ENCODE results near the gene AP5S1.

The AP5S1 gene

DNA sequence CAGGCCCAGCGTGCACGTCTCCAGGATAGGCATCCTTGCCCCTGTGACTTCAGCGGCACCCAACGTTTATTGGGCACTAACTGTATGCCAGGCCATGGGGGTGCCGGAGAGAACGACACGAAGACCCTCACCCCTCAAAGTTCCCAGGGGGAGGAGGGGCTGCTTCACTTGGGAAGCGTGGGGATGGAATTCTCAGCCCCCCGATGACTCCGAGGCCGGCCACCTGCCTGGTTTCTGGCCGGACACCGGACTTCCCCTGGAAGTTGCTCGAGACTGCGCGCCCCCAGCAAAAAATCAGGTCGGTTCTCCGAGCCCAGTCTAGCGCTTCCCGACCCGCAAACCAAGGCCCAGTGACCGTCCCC, 26.0 kb downstream of the AP5S1 start:
- no peak for DNase-seq (ENCODE audit: low read depth)

DNA sequence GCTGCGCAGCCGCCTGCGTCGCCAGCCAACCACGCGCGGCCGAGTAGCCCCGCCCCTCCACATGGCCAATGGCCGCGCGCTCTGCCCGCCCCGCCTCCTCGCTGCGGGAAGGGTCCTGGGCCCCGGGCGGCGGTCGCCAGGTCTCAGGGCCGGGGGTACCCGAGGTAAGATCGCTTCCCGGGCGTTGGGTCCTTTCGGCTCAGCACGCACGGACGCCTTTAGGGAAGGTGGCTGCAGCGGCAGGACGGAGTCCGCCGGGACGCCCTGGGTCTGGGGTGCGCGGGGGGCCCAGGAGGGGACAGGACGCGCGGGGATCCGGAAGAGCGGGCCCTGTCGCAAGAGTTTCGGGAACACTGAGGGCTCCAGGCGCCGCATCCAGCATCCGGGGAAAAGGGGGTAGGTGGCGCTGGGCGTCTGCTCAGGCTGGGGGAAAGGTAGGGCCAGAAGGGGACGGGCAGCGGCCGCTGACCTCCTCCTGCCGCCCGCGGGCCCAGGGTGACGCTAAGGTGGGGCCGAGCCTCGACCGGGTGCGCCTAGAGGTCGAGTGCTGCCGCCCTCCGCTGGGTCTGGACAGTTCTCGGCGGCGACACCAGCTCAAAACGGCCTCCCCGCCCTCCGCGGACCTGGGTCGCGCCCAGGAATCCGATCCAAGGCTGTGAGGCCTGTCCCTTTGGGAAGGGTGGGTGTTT, 26.5 kb downstream of the AP5S1 start, which contains the start of gene MAVS:
Gene MAVS, plus strand, starts transcription at position 95 of the 689 bp plus-strand sequence. CDS start 7,791 bp downstream, outside the sequence.
- DNase-seq (ENCODE audit: low read depth) = peak; percentile 88

DNA sequence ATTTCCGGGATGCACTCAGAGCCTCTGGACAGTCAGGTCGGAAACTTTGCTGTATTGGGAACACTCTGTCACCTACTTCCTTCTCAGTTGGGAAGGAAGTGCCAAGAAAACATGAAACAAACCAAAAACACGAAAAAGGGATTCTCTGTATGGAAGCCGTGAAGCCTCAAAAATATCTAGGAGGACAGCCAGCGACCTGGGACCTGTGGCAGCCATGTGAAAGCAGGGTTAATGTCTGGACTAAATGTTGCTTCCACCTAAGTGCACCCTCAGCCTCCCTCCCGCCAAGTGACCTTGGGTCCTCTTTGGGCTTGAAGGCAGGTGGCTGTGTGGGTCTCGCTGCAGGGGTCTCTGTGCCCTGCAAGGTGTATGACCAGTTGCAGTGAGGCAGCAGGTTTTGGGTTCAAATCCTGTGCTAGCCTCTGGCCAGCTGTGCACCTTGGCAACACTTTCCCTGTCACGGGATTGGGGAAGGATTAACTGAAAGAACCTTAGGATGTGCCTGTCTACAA, 27.1 kb downstream of the AP5S1 start:
- DNase-seq (ENCODE audit: low read depth) = no peak

DNA sequence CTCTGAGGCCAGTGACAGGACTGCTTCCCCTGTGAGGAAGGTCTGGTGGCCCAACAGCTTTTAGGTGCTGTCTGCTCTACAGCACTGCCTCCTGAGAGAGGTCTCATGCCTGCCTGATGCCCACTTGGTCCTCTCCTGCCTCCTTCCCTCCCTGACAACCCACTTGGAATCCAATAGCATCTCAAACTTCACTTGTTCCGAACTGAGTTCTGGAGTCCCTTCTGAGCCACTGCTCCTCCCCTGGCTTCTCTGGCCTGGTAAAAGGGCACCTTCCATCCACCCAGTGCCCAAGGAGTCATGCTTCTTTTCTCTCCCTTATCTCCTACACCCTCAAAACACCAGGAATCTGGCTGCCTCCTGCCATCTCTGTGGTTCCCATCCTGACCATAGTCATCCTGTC, 28.2 kb downstream of the AP5S1 start:
- no peak for DNase-seq (ENCODE audit: low read depth)

DNA sequence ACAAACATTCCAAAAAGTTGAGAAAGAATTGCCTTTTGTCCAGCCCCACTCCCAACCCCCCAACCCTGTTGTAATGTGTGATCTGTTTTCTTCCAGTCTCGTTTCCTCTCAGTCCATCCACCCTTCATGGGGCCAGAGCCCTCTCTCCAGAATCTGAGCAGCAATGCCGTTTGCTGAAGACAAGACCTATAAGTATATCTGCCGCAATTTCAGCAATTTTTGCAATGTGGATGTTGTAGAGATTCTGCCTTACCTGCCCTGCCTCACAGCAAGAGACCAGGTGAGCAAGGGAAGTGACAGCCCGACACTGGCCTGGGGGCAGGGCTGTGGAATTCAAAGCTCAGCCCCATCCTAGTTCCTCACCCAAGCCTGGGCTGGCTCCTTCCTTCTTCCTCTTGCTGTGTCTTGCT, 34.1 kb downstream of the AP5S1 start:
- DNase-seq (ENCODE audit: low read depth) = no peak

DNA sequence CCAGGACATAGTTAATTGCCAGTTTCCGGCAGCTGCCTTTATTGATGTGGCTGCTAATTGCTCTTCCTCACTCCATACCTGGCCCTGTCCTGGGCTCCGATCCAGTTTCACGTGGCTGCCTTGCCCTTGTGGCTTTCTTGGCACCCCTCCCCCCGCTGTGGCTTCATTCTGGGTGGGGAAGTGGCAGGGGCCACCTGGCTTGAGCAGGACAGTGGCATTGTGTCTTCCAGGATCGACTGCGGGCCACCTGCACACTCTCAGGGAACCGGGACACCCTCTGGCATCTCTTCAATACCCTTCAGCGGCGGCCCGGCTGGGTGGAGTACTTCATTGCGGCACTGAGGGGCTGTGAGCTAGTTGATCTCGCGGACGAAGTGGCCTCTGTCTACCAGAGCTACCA, 37.1 kb downstream of the AP5S1 start:
- no peak for DNase-seq (ENCODE audit: low read depth)

DNA sequence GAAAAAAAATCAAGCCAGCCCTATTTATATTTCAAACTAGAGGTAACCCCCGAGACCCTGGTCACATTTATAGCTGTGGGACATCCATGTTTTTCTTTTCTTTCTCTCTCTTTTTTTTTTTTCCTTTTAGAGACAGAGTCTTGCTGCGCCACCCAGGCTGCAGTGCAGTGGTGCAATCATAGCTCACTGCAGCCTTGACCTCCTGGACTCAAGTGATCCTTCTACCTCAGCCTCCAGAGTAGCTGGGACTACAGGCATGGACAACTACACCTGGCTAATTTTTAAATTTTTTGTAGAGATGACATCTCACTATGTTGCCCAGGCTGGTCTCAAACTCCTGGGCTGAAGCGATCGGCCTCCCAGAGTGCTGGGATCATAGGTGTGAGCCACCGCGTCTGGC, 38.3 kb downstream of the AP5S1 start:
- DNase-seq (ENCODE audit: low read depth) = no peak

DNA sequence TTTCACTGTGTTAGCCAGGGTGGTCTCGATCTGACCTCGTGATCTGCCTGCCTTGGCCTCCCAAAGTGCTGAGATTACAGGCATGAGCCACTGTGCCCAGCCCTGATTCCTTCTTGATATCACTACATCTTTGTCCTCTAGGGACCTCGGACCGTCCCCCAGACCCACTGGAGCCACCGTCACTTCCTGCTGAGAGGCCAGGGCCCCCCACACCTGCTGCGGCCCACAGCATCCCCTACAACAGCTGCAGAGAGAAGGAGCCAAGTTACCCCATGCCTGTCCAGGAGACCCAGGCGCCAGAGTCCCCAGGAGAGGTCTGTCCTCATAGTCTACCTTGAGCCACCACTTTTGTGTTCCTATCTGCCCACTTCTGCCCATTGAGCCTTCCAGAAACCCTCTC, 40.8 kb downstream of the AP5S1 start:
- no peak for DNase-seq (ENCODE audit: low read depth)

DNA sequence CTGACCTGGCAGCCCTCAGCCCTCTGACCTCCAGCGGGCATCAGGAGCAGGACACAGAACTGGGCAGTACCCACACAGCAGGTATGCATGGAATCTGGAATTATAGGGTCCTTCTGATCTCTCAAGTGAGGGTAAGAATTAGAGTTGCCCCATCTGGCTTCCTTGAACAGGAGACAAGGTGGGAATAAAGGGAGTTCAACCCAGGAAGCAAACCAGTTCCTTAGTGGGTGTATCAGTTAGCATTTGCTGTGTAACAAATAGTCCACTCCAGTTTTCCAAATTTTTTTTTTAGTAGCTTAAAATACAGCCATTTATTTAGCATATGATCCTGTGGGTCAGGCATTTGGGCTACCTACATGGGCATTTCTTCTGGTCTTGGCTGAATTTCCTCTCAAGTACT, 42.0 kb downstream of the AP5S1 start:
- DNase-seq (ENCODE audit: low read depth) = no peak

DNA sequence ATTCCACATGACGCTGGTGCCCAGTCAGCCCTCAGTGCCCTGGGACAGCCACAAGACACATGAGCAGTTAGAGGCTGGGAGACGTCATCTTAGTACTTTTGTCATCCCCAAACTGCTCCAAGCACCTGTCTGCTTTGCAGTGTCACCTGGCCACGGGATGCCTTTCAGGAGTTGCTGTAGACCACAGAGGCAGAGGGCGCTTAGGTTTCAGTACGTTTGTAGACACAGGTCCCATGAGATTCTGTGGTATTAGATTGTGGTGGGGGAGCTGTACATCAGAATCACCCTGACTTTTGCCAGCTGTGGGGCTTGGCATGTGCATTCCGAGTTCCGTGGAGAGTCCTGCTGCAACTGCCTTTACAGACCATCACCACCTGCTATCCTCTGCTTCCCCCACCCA, 43.0 kb downstream of the AP5S1 start:
- DNase-seq (ENCODE audit: low read depth) = no peak

DNA sequence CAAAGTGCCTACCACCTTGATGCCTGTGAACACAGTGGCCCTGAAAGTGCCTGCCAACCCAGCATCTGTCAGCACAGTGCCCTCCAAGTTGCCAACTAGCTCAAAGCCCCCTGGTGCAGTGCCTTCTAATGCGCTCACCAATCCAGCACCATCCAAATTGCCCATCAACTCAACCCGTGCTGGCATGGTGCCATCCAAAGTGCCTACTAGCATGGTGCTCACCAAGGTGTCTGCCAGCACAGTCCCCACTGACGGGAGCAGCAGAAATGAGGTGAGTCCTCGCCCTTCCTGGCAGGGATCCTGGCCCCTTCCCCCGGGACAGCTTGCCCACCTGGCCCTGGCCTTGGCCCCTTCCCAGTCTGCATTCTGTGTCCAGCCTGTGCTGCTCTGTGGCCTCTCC, 44.2 kb downstream of the AP5S1 start:
- no peak for DNase-seq (ENCODE audit: low read depth)

DNA sequence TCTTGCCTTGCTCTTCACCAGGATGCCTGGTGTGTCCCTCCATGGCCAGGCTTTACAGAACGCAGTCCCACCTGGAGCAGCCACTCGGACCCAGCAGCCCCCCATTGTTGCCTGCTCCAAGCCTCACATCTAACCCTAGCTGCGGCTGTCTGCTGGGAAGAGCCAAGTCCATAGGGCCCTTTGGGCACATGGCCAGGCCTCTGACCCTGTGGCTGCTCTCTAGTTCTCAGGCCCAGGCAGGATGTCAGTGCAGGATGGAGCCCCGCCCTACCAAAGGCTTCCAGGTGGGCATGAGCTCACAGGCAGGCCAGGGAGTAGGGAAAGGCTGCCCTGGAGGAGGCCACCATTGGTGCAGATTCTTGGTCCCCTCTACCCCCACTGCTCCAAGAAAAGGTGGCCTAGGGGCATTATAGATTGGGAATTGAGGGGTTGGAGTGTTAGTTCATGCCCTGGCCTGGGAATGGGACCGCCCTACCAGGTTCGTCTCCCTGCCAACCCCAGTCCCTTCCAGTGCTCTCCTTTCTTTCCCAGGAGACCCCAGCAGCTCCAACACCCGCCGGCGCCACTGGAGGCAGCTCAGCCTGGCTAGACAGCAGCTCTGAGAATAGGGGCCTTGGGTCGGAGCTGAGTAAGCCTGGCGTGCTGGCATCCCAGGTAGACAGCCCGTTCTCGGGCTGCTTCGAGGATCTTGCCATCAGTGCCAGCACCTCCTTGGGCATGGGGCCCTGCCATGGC, 45.0 kb downstream of the AP5S1 start:
- DNase-seq (ENCODE audit: low read depth) = no peak

DNA sequence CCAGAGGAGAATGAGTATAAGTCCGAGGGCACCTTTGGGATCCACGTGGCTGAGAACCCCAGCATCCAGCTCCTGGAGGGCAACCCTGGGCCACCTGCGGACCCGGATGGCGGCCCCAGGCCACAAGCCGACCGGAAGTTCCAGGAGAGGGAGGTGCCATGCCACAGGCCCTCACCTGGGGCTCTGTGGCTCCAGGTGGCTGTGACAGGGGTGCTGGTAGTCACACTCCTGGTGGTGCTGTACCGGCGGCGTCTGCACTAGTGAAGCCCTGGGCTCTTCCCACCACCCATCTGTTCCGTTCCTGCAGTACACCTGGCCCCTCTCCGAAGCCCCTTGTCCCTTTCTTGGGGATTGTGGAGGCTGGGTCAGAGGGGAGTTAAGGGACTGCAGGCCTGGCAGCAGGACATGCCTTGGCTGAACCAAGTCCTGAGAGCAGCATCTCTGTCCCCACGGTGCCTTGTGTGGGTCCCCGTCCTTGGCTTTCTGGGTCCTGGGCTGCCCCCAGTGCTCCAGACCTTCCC, 45.6 kb downstream of the AP5S1 start:
- no peak for DNase-seq (ENCODE audit: low read depth)

DNA sequence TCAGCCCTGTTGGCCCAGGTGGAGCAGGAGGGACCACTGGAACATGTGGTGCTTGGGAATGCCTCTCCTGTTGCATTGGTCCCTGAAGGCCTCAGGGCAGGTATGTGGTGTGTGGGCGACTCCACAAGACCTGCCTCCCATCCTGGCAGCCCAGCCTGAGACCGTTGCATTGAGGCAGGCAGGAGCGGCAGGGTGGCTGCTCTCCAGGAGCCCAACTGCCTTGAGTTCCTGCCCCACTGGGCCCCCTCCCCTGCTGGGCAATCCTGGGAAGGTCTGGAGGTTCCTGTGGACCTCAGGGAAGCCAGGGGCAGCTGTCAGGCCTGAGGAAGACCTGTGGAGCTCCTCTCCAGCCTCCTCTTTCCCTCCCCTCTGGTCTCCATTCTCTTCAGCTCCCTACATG, 46.1 kb downstream of the AP5S1 start:
- DNase-seq (ENCODE audit: low read depth) = no peak

DNA sequence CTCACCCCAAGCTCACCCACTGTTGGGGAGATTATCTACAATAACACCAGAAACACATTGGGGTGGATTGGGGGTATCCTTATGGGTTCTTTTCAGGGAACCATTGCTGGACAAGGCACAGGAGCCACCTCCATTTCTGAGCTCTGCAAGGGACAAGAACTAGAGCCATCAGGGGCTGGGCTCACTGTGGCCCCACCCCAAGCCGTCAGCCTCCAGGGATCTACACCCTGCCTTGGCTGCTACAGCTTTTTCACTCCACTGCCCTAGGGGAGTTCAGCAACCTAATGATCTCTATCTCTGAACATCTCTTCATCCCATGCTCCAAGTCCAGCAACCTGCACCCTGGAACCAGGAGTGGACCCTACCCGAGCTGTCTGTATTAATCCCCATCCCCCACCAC, 47.5 kb downstream of the AP5S1 start:
- DNase-seq (ENCODE audit: low read depth) = no peak

DNA sequence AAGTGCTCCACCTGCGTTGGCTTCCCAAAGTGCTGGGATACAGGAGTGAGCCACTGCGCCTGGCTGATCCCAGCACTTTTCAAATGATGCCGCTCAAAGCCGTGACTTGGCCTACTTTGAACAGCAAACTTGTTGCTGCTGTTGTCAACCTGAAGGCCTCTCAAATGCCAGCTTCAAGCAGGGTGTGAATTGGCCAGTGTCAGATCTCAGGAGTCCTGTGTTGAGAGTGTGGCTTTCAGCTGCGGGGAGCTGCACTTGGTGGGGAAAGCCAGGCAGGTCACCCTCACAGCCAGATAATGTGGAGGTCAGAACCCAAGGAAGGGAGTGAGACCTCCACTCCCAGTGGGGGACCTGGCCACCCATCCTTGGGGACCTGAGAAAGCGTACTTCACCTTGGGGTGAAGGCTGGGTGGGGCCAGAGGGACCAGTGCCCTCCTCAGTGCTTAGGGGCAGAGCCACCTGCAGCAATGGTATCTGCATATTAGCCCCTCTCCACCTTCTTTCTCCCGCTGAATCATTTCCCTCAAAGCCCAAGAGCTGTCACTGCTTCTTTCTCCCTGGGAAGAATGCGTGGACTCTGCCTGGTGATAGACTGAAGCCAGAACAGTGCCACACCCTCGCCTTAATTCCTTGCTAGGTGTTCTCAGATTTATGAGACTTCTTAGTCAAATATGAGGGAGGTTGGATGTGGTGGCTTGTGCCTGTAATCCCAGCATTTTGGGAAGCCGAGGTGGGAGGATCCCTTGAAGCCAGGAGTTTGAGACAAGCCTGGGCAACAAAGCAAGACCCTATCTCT, 49.7 kb downstream of the AP5S1 start:
- DNase-seq (ENCODE audit: low read depth) = no peak

DNA sequence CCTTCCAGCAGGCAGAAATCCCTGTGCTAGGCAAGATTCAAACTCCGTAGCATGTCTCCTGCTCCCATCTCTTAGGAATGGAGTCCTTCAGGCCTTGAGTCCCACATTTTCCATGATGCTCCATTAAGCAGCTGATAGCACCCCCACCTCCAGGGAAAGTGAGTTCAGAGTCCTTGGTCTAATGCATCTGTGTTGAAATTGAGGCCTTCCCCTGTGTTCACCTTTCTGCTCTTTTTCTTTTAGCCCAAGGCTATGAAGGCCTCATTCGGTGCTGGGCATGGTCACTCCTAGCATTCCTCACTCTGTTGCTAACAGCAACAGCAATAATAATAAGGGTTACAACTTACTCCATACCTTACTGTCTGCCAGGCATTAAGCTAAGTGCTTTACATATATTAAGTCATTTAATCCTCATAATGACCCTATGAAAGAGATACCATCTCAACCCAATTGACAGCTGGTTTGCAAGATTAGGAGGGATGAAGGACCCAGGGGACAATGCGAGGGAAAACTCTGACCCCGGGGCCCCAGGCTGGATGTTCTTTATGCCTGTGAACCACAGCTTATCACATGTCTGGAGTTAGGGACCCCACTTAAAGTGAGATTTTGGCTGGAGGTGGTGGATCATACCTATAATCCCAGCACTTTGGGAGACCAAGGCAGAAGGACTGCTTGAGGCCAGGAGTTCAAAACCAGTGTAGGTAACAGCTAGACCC, 51.4 kb downstream of the AP5S1 start:
- peak; percentile 42 for DNase-seq (ENCODE audit: low read depth)

DNA sequence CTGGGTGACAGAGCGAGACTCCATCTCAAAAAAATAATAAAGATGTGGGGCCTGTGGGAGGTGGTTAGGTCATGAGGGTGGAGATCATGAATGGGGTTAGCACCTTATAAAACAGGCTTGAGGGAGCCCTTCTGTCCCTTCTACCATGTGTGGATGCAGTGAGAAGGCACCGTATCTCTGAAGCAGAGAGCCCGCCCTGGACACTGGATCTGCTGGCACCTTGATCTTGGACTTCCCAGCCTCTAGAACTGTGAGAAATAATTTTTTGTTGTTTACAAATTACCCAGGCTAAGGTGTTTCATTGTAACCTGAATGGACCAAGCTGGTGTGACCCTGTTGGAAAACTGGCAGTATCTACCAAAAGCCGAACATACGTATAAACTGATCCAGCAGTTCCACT, 53.2 kb downstream of the AP5S1 start:
- no peak for DNase-seq (ENCODE audit: low read depth)

DNA sequence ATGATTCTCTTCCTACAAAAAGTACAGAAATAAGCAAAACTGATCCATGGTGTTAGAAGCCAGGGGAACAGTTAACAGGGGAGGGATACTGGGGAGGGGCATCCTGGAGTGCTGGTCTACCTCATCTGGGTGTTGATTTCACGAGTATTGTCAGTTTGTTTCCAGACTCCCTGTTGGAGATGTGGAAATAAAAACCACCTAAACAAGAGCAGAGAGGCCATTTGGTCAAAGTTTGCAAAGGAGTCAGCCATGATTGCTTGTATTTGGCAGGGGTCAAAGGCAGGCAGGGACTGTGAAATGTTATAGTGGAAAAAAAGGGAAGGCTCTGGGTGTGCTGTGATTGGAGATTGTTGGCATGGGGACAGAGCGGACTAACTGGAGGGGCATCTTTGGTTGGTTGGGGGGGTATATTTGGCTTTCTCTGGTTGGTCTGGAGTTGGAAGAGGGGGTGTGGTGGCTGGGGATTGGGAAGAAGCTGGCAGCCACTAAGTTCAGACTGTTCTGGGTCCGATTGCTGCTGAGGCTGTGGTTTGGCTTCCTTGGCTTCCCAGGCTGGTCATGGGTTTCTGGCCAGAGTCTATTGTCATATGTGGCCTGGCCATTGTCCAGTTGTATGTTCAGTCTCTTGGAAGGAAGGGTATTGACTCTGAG, 54.0 kb downstream of the AP5S1 start:
- no peak for DNase-seq (ENCODE audit: low read depth)

DNA sequence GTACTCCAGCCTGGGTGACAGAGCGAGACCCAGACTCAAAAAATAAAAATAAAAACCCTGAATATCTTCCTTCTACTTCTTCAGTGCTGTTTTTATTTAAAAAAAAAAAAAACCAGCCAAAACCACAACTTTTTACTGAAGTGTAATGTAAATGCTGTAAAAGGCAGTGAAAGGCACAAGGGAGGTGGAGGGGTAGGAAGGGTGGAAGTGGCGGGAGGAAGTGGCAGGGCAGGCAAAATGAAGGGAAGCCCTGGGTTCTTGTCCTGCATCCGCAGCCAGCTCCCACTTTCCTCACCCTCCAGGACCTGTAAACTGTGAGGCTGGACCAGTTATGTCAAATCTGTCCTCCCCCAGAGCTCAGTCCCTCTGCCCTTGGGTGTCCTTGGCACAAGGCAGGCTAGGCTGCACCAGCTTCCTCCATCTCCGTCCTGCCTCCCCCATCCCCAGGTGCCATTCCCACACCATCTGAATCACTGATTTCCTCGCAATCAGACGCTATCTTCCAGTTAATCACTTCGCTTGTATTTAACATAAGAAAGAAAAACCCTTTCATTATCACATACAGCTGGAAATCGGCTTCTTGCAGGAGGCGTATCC, 55.1 kb downstream of the AP5S1 start:
- no peak for DNase-seq (ENCODE audit: low read depth)

DNA sequence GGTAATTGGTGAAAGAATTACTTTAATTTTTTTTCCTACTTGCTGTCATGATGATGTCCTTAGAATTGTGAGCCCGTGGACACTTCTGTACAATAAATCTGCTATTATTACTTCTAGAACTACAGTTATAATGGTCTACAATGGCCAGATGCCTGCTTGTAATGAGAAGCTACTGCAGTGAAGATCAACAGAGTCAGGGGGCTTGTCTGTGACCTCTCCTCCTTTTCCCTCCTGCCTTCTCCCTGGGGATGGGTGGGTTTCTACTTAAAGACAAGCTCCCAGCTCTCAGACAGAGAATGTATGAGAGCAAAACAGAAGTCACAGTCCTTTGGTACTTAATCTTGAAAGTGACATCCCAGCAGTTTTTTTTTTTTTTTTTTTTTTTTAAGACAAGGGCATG, 55.7 kb downstream of the AP5S1 start:
- DNase-seq (ENCODE audit: low read depth) = no peak

Measured in ELR (cell line).